ENCODE measurements around the gene AIRE.
A peak's percentile ranks its signal among the peaks of the same experiment; 100 is the strongest.

The AIRE gene

GRCh38 chr21:44306936-44307704, 21.4 kb downstream of the AIRE start:
- DNase-seq = no peak

GRCh38 chr21:44310628-44311507, 25.2 kb downstream of the AIRE start:
- DNase-seq = no peak

GRCh38 chr21:44312089-44312488, 26.4 kb downstream of the AIRE start:
- DNase-seq = no peak

- DNase-seq = no peak
Measured at GRCh38 chr21:44312716-44313115, 27.0 kb downstream of the AIRE start.

- no peak for DNase-seq
Measured at GRCh38 chr21:44313451-44313850, 27.8 kb downstream of the AIRE start.

- no peak for DNase-seq
Measured at GRCh38 chr21:44314128-44314527, 28.5 kb downstream of the AIRE start.

GRCh38 chr21:44314561-44314960, 28.9 kb downstream of the AIRE start:
- DNase-seq = no peak

GRCh38 chr21:44315691-44316203, 30.1 kb downstream of the AIRE start:
- peak; percentile 46 for DNase-seq

GRCh38 chr21:44316277-44316900, 30.7 kb downstream of the AIRE start:
- DNase-seq = no peak

- DNase-seq = no peak
Measured at GRCh38 chr21:44317241-44317782, 31.6 kb downstream of the AIRE start.

GRCh38 chr21:44317871-44318270, 32.2 kb downstream of the AIRE start:
- DNase-seq = no peak

GRCh38 chr21:44318489-44319285, 33.0 kb downstream of the AIRE start:
- DNase-seq = no peak

- DNase-seq = no peak
Measured at GRCh38 chr21:44319407-44320065, 33.9 kb downstream of the AIRE start.

GRCh38 chr21:44320847-44321246, 35.2 kb downstream of the AIRE start:
- DNase-seq = no peak

GRCh38 chr21:44321846-44322450, 36.3 kb downstream of the AIRE start:
- DNase-seq = no peak

GRCh38 chr21:44322621-44323325, 37.1 kb downstream of the AIRE start:
- DNase-seq = no peak

- no peak for DNase-seq
Measured at GRCh38 chr21:44323591-44323990, 37.9 kb downstream of the AIRE start.

GRCh38 chr21:44324106-44324853, 38.6 kb downstream of the AIRE start:
- DNase-seq = no peak

GRCh38 chr21:44324854-44325107, 39.1 kb downstream of the AIRE start:
- no peak for DNase-seq

All from NCI-H2171 (cell line).